Hematopoietic multipotent progenitor cell (in vitro differentiated cells): ENCODE results near the gene MAP3K5. TPM values are rescaled to one million over a fixed set of nuclear protein-coding genes. Genes with fewer than 3 reads are reported as not detected.

Experiments
- DNase-seq, 3 donors: peaks; one replicate each; pipeline ENCODE4 v3.0.0-alpha.2; 2011 to 2015; ENCODE audit warnings: low read depth in 2 of 3, low spot score in 2 of 3
- total RNA-seq: library from RNA; depleted of rRNA; stranded (reverse); fragments of >200 nt; gene quantifications from one replicate; pipeline ENCODE4 v1.2.3, GENCODE V29; 2012

MAP3K5 gene
- total RNA-seq, 1 donor = 29.9 TPM

- peak in 2 of 3 donors; percentile 78 to 87 for DNase-seq
Measured at GRCh38 chr6:136526196-136526930, 265.9 kb downstream of the MAP3K5 start.

DNA sequence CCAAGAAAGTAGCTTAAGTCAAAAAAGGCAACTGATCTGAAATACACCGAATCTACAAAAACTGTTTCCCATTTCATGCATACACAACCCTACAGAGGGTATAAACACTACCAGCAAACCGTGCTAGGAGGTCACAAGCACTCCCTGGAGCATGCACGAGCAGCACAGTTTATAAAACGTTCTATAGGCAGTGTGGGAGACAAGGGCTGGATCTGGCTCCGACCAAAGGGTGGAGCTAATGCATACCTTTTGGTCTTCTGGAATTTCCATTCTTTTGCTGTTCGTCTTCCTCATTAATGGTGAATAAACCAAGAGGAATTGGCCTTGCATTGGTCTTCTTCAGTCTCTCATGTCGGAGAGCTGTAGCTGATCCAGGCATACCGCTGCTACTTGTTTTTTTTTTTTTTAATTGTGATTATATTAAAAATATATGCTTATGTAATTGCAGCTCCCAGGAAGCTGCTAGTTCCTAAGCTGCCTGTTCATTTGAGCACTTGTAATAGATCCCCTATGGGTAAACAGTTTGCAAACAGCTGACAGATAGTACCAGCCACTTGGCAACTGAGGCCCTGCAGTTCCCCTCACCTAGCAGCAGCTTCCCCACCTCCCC is 266.6 kb downstream of the MAP3K5 start:
- no peak for DNase-seq

DNA sequence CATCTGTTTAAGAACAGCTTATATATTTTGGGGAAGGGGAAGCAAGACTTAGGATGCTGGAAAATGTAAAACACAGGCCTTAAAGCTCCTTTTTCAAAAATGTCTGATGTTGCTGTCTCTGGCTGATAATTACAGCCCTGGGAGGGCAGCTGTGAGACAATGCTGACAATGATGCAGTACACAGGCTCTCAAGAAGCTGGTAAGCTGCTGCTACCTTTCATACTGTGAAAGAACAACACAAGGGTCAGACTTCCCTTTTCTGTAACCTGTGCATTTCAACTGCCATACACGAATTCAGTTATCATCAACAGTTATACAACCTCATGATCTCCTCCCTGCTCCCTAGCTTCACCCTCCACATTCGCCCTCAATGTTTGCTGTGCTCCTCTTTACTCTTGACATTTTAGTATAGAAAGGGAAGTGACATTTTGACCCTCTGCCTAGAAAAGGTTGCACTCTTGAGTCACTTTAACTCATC is 267.3 kb downstream of the MAP3K5 start:
- peak in 2 of 3 donors; percentile 62 to 76 for DNase-seq

- DNase-seq = peak in 1 of 3 donors; percentile 18
Measured at GRCh38 chr6:136524339-136524935, 267.8 kb downstream of the MAP3K5 start.

- no peak for DNase-seq
Measured at GRCh38 chr6:136523196-136523595, 269.1 kb downstream of the MAP3K5 start.

GRCh38 chr6:136522636-136523035 is 269.6 kb downstream of the MAP3K5 start:
- DNase-seq = no peak

- no peak for DNase-seq
Measured at GRCh38 chr6:136521911-136522310, 270.4 kb downstream of the MAP3K5 start.

DNA sequence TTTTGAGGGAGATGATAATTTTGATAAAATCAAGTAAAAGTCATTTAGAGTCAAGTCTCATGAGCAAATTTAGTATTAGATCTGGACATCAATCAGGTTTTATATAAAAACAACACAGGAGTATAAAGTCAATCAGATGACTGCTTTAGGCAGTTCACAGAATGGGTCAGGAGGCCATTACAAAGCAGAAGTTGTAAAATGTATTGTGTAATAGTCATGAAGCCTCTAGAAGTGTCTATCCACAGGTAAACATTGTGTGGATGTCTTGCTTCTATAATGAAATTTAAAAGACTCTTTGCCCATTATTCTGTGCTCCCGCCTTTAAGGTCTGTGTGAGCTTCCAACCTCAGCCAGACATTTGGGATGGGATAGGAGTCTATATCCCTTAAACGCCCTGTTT is 270.9 kb downstream of the MAP3K5 start:
- DNase-seq = peak in 1 of 3 donors; percentile 12

DNA sequence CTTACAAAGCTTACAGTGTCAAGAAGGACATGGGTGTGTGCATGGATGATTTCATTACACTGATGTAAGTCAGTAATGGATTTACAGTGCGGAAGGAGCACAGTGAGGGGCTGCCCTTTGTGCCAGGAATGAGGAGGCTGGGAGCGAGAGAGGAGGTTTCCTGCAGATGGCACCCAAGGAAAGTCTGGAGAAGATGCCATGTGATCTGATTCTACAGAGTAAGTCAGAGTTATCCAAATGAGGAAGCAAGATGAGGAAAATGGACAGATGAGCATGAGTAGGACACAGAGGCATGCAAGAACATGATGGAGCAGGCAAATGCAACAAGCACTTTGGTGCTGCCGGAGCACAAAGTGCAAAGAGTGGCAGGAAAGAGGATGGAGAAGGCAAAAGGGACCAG is 271.8 kb downstream of the MAP3K5 start:
- no peak for DNase-seq

DNA sequence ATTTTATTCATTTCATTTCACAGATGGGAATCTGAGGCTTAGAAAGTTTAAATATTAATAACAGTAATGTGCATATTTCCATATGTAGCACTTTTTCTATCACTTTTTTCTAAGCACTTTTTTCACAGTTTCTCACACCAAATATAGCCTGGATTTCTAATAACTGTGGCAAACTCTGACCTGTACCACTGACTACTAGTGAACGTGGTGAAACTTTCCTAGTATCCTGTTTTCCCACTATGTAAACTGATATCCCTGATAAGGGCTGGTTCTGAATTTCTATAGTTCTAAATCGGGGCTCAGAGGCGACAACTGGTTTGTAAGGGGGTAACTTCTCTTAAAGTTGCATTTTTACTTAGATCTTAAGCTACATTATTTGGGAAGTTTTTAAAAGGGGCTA is 274.7 kb downstream of the MAP3K5 start:
- DNase-seq = no peak

DNA sequence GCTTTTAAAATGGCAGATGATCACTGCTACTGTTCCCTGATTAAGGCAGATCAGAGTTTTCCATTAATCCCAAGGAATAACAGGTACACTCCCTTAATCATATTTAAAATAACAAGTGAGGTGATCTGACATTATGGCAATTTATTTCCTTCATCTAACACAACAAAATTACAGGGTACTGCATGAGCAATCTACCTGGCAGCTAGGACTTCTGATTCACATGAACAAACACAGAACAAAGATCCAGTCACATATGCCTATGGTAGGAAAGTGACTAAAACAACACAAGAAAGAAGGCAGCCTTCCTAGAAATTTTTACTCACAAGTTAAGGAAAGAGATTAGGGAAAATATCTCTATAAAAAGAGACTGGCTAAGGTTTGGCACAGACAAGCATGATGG is 275.3 kb downstream of the MAP3K5 start:
- no peak for DNase-seq

DNA sequence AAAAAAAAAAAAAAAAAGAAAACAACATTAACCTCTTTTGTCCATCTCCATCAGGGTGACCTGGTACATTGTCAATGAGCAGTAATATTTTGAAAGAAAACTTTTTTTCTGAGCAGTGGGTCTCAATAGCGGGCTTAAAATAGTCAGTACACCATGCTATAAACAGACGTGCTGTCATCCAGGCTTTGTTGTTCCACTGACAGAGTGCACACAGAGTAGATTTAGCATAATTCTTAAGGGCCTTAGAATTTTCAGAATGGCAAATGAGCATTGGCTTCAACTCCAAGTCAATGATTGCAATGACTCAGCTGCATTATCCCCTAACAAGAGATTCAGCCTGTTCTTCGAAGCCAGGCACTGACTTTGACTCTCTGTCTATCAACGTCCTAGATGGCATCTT is 277.7 kb downstream of the MAP3K5 start:
- DNase-seq = no peak

DNA sequence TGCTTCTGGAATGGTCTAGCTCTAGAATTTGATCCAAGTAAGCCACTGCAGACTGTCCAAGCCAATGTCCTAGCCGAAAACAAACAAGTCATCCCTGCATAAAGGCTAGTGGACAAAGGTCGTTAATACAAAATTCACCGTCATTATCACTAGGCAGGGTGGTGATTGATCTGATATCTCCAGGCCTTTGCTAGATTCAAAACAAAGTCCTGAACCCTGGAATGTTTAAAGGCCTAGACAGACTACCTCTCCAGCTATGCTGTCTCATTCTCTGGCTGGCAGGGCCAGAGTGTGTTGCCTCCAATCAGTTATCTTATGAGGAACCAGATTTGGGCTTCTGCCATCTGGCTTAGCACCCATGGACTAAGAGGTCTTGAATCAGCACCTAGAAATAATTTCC is 280.4 kb downstream of the MAP3K5 start:
- DNase-seq = peak in 1 of 3 donors; percentile 32

- no peak for DNase-seq
Measured at GRCh38 chr6:136511397-136511796, 280.9 kb downstream of the MAP3K5 start.

GRCh38 chr6:136510782-136511181 is 281.5 kb downstream of the MAP3K5 start:
- DNase-seq = no peak

DNA sequence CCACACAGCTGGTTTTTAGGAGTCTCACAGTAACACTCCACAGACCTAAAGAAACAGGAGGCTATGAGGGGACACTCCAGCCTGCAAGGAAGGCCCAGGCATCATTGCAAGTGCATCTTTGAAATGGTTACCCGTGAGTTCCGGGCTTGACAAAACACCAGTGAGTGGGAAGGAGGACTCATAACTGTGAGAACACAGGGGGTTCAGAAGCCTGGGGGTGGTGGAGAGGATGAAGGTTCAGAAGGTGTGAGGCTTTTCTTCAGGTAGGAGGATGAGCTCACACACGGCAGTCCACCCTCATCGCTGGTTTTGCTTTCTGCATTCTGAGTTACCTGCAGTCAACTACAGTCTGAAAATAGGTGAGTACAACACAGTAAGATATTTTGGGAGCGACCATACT is 282.0 kb downstream of the MAP3K5 start:
- DNase-seq = no peak

GRCh38 chr6:136508725-136509392 is 283.4 kb downstream of the MAP3K5 start:
- peak in 1 of 3 donors; percentile 65 for DNase-seq
